Endothelial cell of umbilical vein (primary cell): ENCODE measurements around the gene UBB. TPM values are rescaled to one million over a fixed set of nuclear protein-coding genes. Genes with fewer than 3 reads are reported as not detected.

Source experiments
- BruUV-seq: library from RNA; stranded (reverse); fragments of 400-500 nt; replicated peaks from 2 replicates; lab custom pipeline; 2021; lab: Mats Ljungman, UMichigan
- CTCF ChIA-PET: fragments of 300-600, 350-600 bp; sonication (Branson Sonifier 250); formaldehyde crosslinking; loops from one replicate; lab custom pipeline; 2021; ENCODE audit warnings: antibody characterized with exemption, inconsistent platforms; lab: Charles Lee
- POLR2A ChIA-PET: fragments of 300-600, 350-600 bp; sonication (Branson Sonifier 250); formaldehyde crosslinking; loops from one replicate; lab custom pipeline; 2021; ENCODE audit warnings: antibody characterized with exemption, inconsistent platforms; lab: Charles Lee
- DNase-seq: peaks from one replicate; pipeline ENCODE4 v3.0.0-alpha.2; 2011; ENCODE audit warnings: low read depth, low spot score
- FAIRE-seq: peaks from 2 replicates; lab custom pipeline; 2011; peaks lifted over from hg19 to GRCh38; lab: Jason Lieb, UNC
- H2AFZ ChIP-seq: 2 replicates; pipeline ENCODE4 v1.6.0; 2012; ENCODE audit warnings: low read depth, low read length, control low read depth, inconsistent platforms
- H3K27ac ChIP-seq: 2 replicates; pipeline ENCODE4 v1.5.1; 2011; ENCODE audit warnings: low read depth, mild to moderate bottlenecking, control low read depth, low read length, moderate library complexity; ENCODE audit not compliant: insufficient read depth
- H3K27me3 ChIP-seq, 2 experiments: 2 replicates each; pipeline versions ENCODE4 v1.6.0 to v1.6.1; 2011; ENCODE audit warnings: low read length in 2 of 2, mixed read lengths in 1 of 2; ENCODE audit not compliant: control insufficient read depth in 2 of 2, insufficient read depth in 2 of 2
- H3K36me3 ChIP-seq, 2 experiments: 2 replicates in 1 of 2; 3 replicates in 1 of 2; pipeline ENCODE4 v1.5.1; 2011; ENCODE audit warnings: low read length in 2 of 2, mild to moderate bottlenecking in 1 of 2, moderate library complexity in 1 of 2; ENCODE audit not compliant: control insufficient read depth in 2 of 2, insufficient read depth in 2 of 2; ENCODE audit errors: extremely low read depth in 1 of 2
- H3K4me1 ChIP-seq: 3 replicates; pipeline ENCODE4 v1.5.1; 2011; ENCODE audit warnings: mild to moderate bottlenecking, low read length; ENCODE audit not compliant: control insufficient read depth, insufficient read depth; ENCODE audit errors: extremely low read depth
- H3K4me2 ChIP-seq: 2 replicates; pipeline ENCODE4 v1.6.1; 2011; ENCODE audit warnings: low read length, control low read depth, mixed read lengths; ENCODE audit not compliant: insufficient read depth
- H3K4me3 ChIP-seq, 3 experiments: fragments of 200-600 bp in 1 of 3; sonication (generic), shearing (Covaris generic) in 1 of 3; replicated peaks in 1 of 3; 2 replicates each; pipeline ENCODE4 v1.5.1; 2011 to 2016; ENCODE audit warnings: control low read depth in 3 of 3, low read length in 3 of 3, mild to moderate bottlenecking in 2 of 3, inconsistent platforms in 1 of 3, low read depth in 1 of 3, moderate library complexity in 1 of 3; ENCODE audit not compliant: insufficient read depth in 1 of 3
- H3K79me2 ChIP-seq: 2 replicates; pipeline ENCODE4 v1.6.0; 2012; ENCODE audit warnings: low read length, inconsistent platforms; ENCODE audit not compliant: control insufficient read depth, insufficient read depth
- H3K9ac ChIP-seq: replicated peaks from 2 replicates; pipeline ENCODE3; 2011; ENCODE audit warnings: low read length, control low read depth; ENCODE audit not compliant: insufficient read depth; ENCODE audit errors: extremely low read depth
- H3K9me1 ChIP-seq: replicated peaks from 3 replicates; pipeline ENCODE4 v1.6.0; 2011; ENCODE audit warnings: mild to moderate bottlenecking, low read length; ENCODE audit not compliant: control insufficient read depth, insufficient read depth; ENCODE audit errors: extremely low read depth
- H3K9me3 ChIP-seq: replicated peaks from 2 replicates; pipeline ENCODE4 v1.5.1; 2012; ENCODE audit warnings: low read length, inconsistent platforms; ENCODE audit not compliant: control insufficient read depth, insufficient read depth
- H4K20me1 ChIP-seq: replicated peaks from 2 replicates; pipeline ENCODE3; 2011; ENCODE audit warnings: mild to moderate bottlenecking, low read length; ENCODE audit not compliant: control insufficient read depth, insufficient read depth; ENCODE audit errors: extremely low read depth
- EZH2 ChIP-seq: IDR thresholded peaks from 2 replicates; pipeline ENCODE4 v1.6.1; 2012; ENCODE audit warnings: borderline replicate concordance, low read depth, mild to moderate bottlenecking, moderate library complexity, low read length, inconsistent platforms; ENCODE audit not compliant: severe bottlenecking
- FOS ChIP-seq: IDR thresholded peaks from 2 replicates; pipeline ENCODE4 v1.6.1; 2011; ENCODE audit warnings: mild to moderate bottlenecking, low read length, moderate library complexity, borderline replicate concordance; ENCODE audit not compliant: insufficient read depth
- GATA2 ChIP-seq: IDR thresholded peaks from 2 replicates; pipeline ENCODE4 v1.7.0; 2011; ENCODE audit warnings: low read depth, mild to moderate bottlenecking, moderate library complexity, mixed read lengths, low read length; ENCODE audit not compliant: insufficient read length, insufficient read depth
- JUN ChIP-seq: IDR thresholded peaks from 2 replicates; pipeline ENCODE4 v1.6.1; 2011; ENCODE audit warnings: borderline replicate concordance, low read depth; ENCODE audit not compliant: insufficient read length, insufficient read depth
- MYC ChIP-seq: IDR thresholded peaks from one replicate; pipeline ENCODE4 v1.6.1; 2011; ENCODE audit warnings: mild to moderate bottlenecking, low read depth, low read length
- POLR2A ChIP-seq: IDR thresholded peaks from 2 replicates; pipeline ENCODE4 v1.6.1; 2012; ENCODE audit warnings: low read depth, mild to moderate bottlenecking, control low read depth, low read length
- POLR2AphosphoS5 ChIP-seq: IDR thresholded peaks from 2 replicates; pipeline ENCODE4 v1.6.1; 2012; ENCODE audit warnings: low read depth, mild to moderate bottlenecking, control low read depth, low read length, moderate library complexity; ENCODE audit not compliant: insufficient read depth
- dilution Hi-C: fragments of 300-500 bp; cut with MboI; formaldehyde crosslinking; loops from one replicate; pipeline ENCODE4 v1.15.0; 2019; ENCODE audit warnings: low sequenced_read_pairs; ENCODE audit not compliant: extremely low pct_ligation_motif_present
- intact Hi-C: fragments of 100-400 bp; cut with micrococcal nuclease; formaldehyde crosslinking; loops from one replicate; pipeline ENCODE4 v1.10.0; 2022
- polyA plus RNA-seq, 4 experiments: library from polyadenylated mRNA; depleted of rRNA in 3 of 4; stranded (reverse) in 3 of 4; unstranded in 1 of 4; fragments of >200 nt; gene quantifications; 2 replicates each; pipeline versions ENCODE4 v1.2.1 to v1.2.3, GENCODE V29; 2011 to 2012; ENCODE audit warnings: missing spikeins in 1 of 4
- total RNA-seq: library from RNA; stranded (reverse); gene quantifications from 2 replicates; pipeline ENCODE4 v1.2.3, GENCODE V29; 2021
- TF ChIP-seq, protein P1 (sequence below), 2 donors: IDR thresholded peaks; 1 replicate in 1 of 2; 2 replicates in 1 of 2; pipeline ENCODE4 v1.5.1; 2011; ENCODE audit warnings: low read length in 2 of 2, mild to moderate bottlenecking in 2 of 2, moderate library complexity in 2 of 2, control low read depth in 1 of 2, inconsistent platforms in 1 of 2, low read depth in 1 of 2; ENCODE audit not compliant: insufficient read depth in 1 of 2; ENCODE audit errors: extremely low read depth in 1 of 2
- TF ChIP-seq, protein P2 (sequence below): IDR thresholded peaks from 2 replicates; pipeline ENCODE4 v1.6.1; 2011; ENCODE audit not compliant: insufficient read depth, insufficient read length

Gene UBB
- total and polyA plus RNA-seq, 2 donors (not counting 3 experiments of a cell fraction or from before 2014, with no cell fraction given), result 1,294 to 1,683 TPM

DNA sequence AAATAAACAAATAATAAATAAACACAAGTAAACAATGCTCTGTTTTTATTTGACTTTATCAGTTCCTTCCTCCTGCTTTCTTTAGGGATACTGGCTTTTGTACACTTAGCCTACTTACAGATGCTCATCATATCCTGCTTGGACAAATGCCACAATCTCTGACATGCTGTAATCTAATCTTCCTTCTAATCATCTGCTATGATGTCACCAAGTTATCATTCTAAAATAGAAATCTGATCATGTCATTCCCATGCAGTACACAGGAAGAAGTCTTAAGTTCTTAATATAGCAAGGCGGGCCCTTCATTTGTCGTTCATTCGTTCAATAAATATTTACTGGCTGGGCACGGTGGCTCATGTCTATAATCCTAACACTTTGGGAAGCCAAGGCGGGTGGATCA lies 9.1 kb upstream of the UBB start:
- Histone ChIP-seq H3K9ac (no peak overlapping the region), H3K27ac (no peak overlapping the region), H3K27me3 (no peaks in the 10 kb centered on the region), H3K4me2 (no peak overlapping the region), H4K20me1 (no peaks in the 10 kb centered on the region), H3K9me1 (no peaks in the 10 kb centered on the region), H3K36me3 (no peaks in the 10 kb centered on the region), H3K4me3 (no peak overlapping the region), H3K4me1 (no peaks in the 10 kb centered on the region), H3K9me3 (no peaks in the 10 kb centered on the region), H3K79me2 (no peaks in the 10 kb centered on the region), H2AFZ (no peak overlapping the region)
- CTCF ChIA-PET, result interaction anchor here (1.3 to 5.3 kb wide), 2 partner anchors 8 to 10 kb away, joined by 3 to 45 read pairs; no protein-coding TSS in a partner anchor
- POLR2A ChIA-PET, result no interaction called here
- intact Hi-C loops, result no loop called here
- dilution Hi-C loops, result no loop called here
- no TSS peak for BruUV-seq
- DNase-seq (peak; percentile 39), FAIRE-seq (peak; percentile 64)
- TF ChIP-seq, protein P1, sequence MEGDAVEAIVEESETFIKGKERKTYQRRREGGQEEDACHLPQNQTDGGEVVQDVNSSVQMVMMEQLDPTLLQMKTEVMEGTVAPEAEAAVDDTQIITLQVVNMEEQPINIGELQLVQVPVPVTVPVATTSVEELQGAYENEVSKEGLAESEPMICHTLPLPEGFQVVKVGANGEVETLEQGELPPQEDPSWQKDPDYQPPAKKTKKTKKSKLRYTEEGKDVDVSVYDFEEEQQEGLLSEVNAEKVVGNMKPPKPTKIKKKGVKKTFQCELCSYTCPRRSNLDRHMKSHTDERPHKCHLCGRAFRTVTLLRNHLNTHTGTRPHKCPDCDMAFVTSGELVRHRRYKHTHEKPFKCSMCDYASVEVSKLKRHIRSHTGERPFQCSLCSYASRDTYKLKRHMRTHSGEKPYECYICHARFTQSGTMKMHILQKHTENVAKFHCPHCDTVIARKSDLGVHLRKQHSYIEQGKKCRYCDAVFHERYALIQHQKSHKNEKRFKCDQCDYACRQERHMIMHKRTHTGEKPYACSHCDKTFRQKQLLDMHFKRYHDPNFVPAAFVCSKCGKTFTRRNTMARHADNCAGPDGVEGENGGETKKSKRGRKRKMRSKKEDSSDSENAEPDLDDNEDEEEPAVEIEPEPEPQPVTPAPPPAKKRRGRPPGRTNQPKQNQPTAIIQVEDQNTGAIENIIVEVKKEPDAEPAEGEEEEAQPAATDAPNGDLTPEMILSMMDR (IDR thresholded peaks at IDR 0.05; ENCODE audit: extremely low read depth in 1 of 2, insufficient read depth in 1 of 2, low read depth in 1 of 2, low read length in 2 of 2), result no peak
- TF ChIP-seq GATA2 (peak; percentile 45), JUN (peak; percentile 38)

DNA sequence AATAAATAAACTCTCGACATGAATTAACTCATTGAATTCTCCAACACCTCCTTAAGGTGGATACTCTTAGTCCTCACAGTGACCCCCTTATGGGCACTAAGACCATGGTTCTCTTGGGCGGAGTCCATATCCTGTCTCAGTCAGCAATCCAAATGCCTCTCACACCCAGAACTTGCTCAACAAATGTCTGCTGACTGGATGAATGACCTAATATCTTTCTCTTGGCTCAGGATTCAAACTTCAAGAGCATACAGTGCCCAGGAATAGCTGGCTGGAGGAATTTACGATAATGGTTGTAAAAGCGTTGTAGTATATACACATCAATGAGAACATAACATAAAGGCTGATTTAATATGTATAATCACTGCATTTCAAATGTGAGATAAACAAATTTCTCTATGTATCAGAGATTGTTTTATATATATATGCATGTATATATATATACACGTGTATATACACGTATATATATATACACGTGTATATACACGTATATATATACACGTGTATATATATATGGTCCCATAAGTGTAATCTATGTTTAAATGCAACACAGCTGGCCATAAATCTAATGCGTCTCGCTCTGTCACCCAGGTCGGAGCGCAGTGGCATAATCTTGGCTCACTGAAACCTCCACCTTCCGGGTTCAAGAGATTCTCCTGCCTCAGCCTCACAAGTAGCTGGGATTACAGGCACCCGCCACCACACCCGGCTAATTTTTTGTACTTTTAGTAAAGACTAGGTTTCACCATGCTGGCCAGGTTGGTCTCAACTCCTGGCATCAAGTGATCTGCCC lies 6.5 kb upstream of the UBB start:
- H3K4me2 ChIP-seq, result no peak overlapping the region
- no peak overlapping the region for H2AFZ ChIP-seq
- no peaks in the 10 kb centered on the region for H3K9me3 ChIP-seq
- H3K4me1 ChIP-seq, result no peaks in the 10 kb centered on the region
- H3K4me3 ChIP-seq, result no peak overlapping the region
- TF ChIP-seq FOS (no peak), GATA2 (no peak), POLR2A (no peak), JUN (no peak), MYC (no peak), POLR2AphosphoS5 (no peak), EZH2 (no peak)
- TF ChIP-seq, protein P2, sequence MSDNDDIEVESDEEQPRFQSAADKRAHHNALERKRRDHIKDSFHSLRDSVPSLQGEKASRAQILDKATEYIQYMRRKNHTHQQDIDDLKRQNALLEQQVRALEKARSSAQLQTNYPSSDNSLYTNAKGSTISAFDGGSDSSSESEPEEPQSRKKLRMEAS, result no peak
- TF ChIP-seq, protein P1 (IDR thresholded peaks at IDR 0.05; ENCODE audit: extremely low read depth in 1 of 2, insufficient read depth in 1 of 2, low read depth in 1 of 2, low read length in 2 of 2), result no peak
- intact Hi-C loops, result no loop called here
- POLR2A ChIA-PET, result no interaction called here
- DNase-seq (peak; percentile 20), FAIRE-seq (no peak)
- CTCF ChIA-PET, result interaction anchor here (1.4 to 5.3 kb wide), 2 partner anchors 10 to 70 kb away, joined by 3 to 45 read pairs; no protein-coding TSS in a partner anchor
- no peaks in the 10 kb centered on the region for H3K36me3 ChIP-seq
- no peaks in the 10 kb centered on the region for H3K79me2 ChIP-seq
- no peaks in the 10 kb centered on the region for H4K20me1 ChIP-seq
- dilution Hi-C loops, result no loop called here
- H3K27ac ChIP-seq, result no peak overlapping the region
- BruUV-seq, result no TSS peak
- no peak overlapping the region for H3K9ac ChIP-seq
- H3K27me3 ChIP-seq, result no peaks in the 10 kb centered on the region
- H3K9me1 ChIP-seq, result no peaks in the 10 kb centered on the region
